Measurements from ENCODE around the gene NIF3L1.

The NIF3L1 gene

DNA sequence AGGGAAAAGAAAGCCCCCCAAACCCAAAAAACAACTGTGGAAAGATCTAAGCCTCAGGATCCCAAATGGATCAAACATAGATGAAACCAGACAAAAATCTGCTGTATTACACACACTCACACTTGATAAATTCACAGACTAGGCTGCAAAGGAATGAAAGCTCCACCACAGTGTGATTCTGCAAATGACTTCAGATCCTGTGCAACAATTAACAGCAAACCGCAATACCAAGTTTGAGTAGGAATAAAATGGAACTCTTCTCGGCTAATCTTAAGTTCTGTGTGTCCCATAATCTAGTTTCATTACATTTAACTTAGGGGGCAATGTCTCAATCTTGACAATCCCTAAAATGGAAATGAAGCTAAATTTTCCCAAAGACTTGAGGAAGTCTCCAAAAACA, 36.6 kb upstream of the NIF3L1 start:
- Histone ChIP-seq H3K36me3 (ENCODE audit: control insufficient read depth in 2 of 2, insufficient read depth in 2 of 2, low read length in 2 of 2) (peaks cover 55 to 58% of the 10 kb centered on the region in 2 donors), H3K9ac (ENCODE audit: low read length in 2 of 2) (no peak overlapping the region), H3K27me3 (ENCODE audit: control insufficient read depth in 1 of 2, insufficient read depth in 2 of 2, low read length in 2 of 2) (no peaks in the 10 kb centered on the region), H3K9me3 (ENCODE audit: control insufficient read depth in 2 of 2, low read length in 2 of 2) (no peaks in the 10 kb centered on the region), H3K27ac (ENCODE audit: low read length) (no peak overlapping the region), H3K4me3 (ENCODE audit: low read length in 2 of 2) (no peak overlapping the region), H3K4me1 (ENCODE audit: control insufficient read depth, insufficient read depth, low read length) (no peaks in the 10 kb centered on the region)

DNA sequence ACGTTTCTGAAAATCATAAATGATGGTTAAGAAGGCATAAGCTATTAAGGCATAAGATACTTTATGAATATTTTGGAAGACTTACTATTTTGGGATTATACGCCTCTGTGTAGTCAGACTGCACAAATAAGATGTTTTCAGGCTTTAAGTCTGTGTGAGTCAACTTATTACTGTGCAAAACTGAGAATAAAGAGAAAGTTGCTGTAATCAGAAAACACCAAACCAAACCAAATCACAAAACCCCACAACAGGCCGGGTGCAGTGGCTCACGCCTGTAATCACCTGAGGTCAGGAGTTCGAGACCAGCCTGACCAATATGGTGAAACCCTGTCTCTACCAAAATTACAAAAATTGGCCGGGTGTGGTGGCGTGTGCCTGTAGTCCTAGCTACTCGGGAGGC, 32.4 kb upstream of the NIF3L1 start:
- Histone ChIP-seq H3K36me3 (ENCODE audit: control insufficient read depth in 2 of 2, insufficient read depth in 2 of 2, low read length in 2 of 2) (peaks cover 57 to 66% of the 10 kb centered on the region in 2 donors), H3K27ac (ENCODE audit: low read length) (no peak overlapping the region), H3K4me3 (ENCODE audit: low read length in 2 of 2) (no peak overlapping the region), H3K27me3 (ENCODE audit: control insufficient read depth in 1 of 2, insufficient read depth in 2 of 2, low read length in 2 of 2) (no peaks in the 10 kb centered on the region), H3K9me3 (ENCODE audit: control insufficient read depth in 2 of 2, low read length in 2 of 2) (no peaks in the 10 kb centered on the region), H3K9ac (ENCODE audit: low read length in 2 of 2) (no peak overlapping the region), H3K4me1 (ENCODE audit: control insufficient read depth, insufficient read depth, low read length) (peaks cover 7% of the 10 kb centered on the region)

DNA sequence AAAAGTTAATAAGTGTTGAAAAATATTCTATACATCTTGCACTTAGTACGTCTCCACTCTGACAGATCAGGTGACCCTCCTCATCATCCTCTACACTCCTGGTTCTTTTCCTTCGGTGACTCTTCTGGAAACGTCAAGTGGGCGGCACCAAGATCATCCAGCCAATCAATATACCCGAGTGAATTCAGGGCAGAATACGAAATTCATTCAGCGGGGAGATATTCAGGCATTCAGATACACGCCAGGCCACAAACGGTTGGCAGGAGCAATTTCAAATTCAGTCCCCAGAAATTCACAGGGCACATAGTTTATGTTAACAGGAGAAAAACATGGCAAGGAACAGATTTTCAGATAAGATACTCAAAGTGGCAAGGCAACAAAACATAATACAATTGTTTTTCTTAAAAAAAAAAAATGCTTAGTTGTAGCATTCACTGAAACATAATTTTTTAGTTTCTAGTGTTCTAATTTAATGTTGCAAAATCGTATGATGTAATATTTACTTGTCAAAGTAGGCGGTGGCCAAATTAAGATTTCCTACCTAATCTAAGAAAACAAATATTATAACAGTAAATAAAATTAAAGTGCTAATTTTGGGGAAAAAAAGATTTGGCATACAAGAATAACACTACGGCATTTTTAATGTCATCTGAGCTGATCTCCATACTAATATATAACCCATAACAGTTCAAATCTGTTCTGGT, 28.9 kb upstream of the NIF3L1 start:
- H3K4me1 ChIP-seq (ENCODE audit: control insufficient read depth, insufficient read depth, low read length) = peaks cover 9% of the 10 kb centered on the region
- no peak overlapping the region for H3K27ac ChIP-seq (ENCODE audit: low read length)
- H3K36me3 ChIP-seq (ENCODE audit: control insufficient read depth in 2 of 2, insufficient read depth in 2 of 2, low read length in 2 of 2) = peaks cover 26 to 36% of the 10 kb centered on the region in 2 donors
- H3K27me3 ChIP-seq (ENCODE audit: control insufficient read depth in 1 of 2, insufficient read depth in 2 of 2, low read length in 2 of 2) = no peaks in the 10 kb centered on the region
- no peak overlapping the region for H3K9ac ChIP-seq (ENCODE audit: low read length in 2 of 2)
- H3K4me3 ChIP-seq (ENCODE audit: low read length in 2 of 2) = peak overlapping the region; percentile 50 to 64
- no peaks in the 10 kb centered on the region for H3K9me3 ChIP-seq (ENCODE audit: control insufficient read depth in 2 of 2, low read length in 2 of 2)

DNA sequence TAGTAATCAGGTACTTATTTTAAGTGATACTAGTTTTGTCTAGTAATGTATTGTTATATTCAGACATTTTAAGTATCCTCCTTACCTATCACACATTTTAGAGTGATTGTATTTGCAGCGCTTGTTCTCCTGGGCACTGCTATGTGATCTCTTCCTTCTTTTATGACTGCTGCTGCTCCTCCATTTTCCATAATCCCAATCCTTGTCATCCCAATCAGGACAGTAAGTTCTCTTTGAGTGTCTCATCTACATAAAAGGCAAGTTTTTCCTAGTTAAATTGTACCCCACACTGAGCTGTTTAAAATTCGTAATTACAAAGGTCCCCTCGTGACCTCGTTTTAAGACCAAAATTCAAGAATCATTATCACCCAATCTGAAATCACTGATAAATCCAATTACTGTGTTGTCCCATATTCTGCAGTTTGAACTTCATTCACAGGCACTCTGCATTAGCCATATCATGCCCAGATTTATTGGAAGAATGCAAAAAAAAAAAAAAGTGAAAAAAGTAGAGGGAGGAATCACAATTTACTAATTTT, 27.5 kb upstream of the NIF3L1 start:
- no peaks in the 10 kb centered on the region for H3K9me3 ChIP-seq (ENCODE audit: control insufficient read depth in 2 of 2, low read length in 2 of 2)
- H3K27me3 ChIP-seq (ENCODE audit: control insufficient read depth in 1 of 2, insufficient read depth in 2 of 2, low read length in 2 of 2) = no peaks in the 10 kb centered on the region
- H3K4me1 ChIP-seq (ENCODE audit: control insufficient read depth, insufficient read depth, low read length) = peaks cover 9% of the 10 kb centered on the region
- H3K27ac ChIP-seq (ENCODE audit: low read length) = no peak overlapping the region
- peak overlapping the region; percentile 97 to 99 for H3K4me3 ChIP-seq (ENCODE audit: low read length in 2 of 2)
- peaks cover 18 to 29% of the 10 kb centered on the region in 2 donors for H3K36me3 ChIP-seq (ENCODE audit: control insufficient read depth in 2 of 2, insufficient read depth in 2 of 2, low read length in 2 of 2)
- peak overlapping the region; percentile 37 to 100 for H3K9ac ChIP-seq (ENCODE audit: low read length in 2 of 2)

DNA sequence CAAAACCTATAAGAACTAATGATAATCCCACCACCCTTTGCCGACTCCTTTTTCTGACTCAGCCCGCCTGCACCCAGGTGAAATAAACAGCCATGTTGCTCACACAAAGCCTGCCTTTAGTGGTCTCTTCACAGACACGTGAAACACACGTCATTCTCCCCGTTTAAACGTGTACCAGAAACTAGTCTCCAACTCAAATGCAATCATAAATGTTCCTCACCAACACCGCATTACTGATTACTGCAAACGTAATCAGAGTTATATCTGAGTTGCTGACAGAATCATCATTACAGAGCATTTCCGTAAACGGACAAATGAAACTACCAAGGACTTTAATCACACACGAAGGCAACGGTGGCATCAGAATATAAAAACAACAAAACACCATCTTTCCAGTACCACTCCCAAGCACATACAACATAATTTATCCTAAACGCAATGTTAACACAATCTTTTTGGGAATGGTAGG, 26.6 kb upstream of the NIF3L1 start:
- Histone ChIP-seq H3K9me3 (ENCODE audit: control insufficient read depth in 2 of 2, low read length in 2 of 2) (no peaks in the 10 kb centered on the region), H3K4me1 (ENCODE audit: control insufficient read depth, insufficient read depth, low read length) (peaks cover 13% of the 10 kb centered on the region), H3K27me3 (ENCODE audit: control insufficient read depth in 1 of 2, insufficient read depth in 2 of 2, low read length in 2 of 2) (no peaks in the 10 kb centered on the region), H3K27ac (ENCODE audit: low read length) (peak overlapping the region; percentile 100), H3K4me3 (ENCODE audit: low read length in 2 of 2) (peak overlapping the region; percentile 97 to 99), H3K9ac (ENCODE audit: low read length in 2 of 2) (peak overlapping the region; percentile 100), H3K36me3 (ENCODE audit: control insufficient read depth in 2 of 2, insufficient read depth in 2 of 2, low read length in 2 of 2) (peaks cover 11 to 20% of the 10 kb centered on the region in 2 donors)

DNA sequence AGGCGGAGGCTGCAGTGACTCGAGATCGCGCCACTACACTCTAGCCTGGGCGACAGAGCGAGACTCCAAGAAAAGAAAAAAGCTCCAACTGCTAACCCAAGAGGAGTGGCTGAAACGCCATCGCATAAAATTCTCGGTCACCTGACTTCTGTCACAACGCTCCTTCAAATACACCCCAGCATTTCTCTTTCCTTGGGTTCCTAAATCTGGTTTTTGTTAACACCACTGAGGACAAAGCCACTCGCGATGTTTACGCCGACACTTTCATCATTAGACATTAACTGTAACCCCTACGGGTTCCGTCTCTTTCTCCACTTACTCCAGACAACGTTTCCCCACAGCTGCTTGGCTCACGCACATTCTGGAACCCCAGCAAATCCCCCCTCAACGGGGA, 25.4 kb upstream of the NIF3L1 start:
- Histone ChIP-seq H3K36me3 (ENCODE audit: control insufficient read depth in 2 of 2, insufficient read depth in 2 of 2, low read length in 2 of 2) (peaks cover 0 to 8% of the 10 kb centered on the region in 2 donors), H3K27ac (ENCODE audit: low read length) (peak overlapping the region; percentile 100), H3K9me3 (ENCODE audit: control insufficient read depth in 2 of 2, low read length in 2 of 2) (no peaks in the 10 kb centered on the region), H3K27me3 (ENCODE audit: control insufficient read depth in 1 of 2, insufficient read depth in 2 of 2, low read length in 2 of 2) (no peaks in the 10 kb centered on the region), H3K4me1 (ENCODE audit: control insufficient read depth, insufficient read depth, low read length) (peaks cover 13% of the 10 kb centered on the region), H3K9ac (ENCODE audit: low read length in 2 of 2) (peak overlapping the region; percentile 100), H3K4me3 (ENCODE audit: low read length in 2 of 2) (peak overlapping the region; percentile 97 to 99)

DNA sequence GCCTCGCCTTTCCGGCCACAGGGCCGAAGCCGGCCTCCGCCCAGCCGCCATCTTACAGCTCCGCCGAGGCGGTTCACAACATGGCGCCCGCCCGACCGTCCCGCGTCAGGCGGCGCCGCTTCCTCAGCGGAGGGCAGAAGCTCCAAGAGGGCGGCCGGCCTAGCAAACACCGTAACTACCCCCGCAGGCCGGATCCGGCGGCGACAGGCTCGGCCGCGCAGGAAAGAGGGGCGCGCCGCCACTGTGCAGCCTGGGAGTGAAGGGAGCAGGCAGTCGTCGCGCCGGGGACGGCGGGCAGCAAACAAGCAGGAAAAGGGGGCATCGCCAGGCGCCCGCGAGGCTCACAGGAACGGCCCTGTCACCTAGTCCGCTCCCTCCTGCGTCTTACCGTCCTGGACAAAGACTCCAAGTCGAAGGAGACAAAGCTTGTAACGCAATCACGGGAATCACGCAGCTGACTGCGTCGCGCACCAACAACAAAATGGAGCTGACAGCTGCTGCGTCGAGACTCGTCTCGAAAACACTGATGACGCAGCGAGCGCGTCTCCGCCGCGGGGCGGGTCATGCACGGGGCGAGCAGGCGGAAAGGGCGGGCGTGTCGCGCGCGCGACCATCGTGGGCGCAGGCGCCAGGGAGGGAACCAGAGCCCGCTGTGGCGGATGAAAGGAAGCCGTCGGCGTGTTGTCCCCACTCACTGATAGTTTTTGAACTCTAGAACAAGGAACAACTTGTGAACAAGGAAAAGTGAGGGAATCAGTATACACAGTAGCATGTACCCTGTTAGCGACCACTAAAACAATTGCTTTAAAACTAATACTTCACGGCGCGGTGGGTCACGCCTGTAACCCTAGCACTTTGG, 24.8 kb upstream of the NIF3L1 start, which contains the start of gene CLK1:
Gene CLK1, minus strand, starts transcription at position 483 of the 859 bp plus-strand sequence. CDS start 2,796 bp downstream, outside the sequence.
- Histone ChIP-seq H3K27me3 (ENCODE audit: control insufficient read depth in 1 of 2, insufficient read depth in 2 of 2, low read length in 2 of 2) (no peaks in the 10 kb centered on the region), H3K9ac (ENCODE audit: low read length in 2 of 2) (peak within 1 kb of the TSS; percentile 100), H3K4me1 (ENCODE audit: control insufficient read depth, insufficient read depth, low read length) (peaks cover 9% of the 10 kb centered on the region), H3K4me3 (ENCODE audit: low read length in 2 of 2) (peak within 1 kb of the TSS; percentile 97 to 99), H3K36me3 (ENCODE audit: control insufficient read depth in 2 of 2, insufficient read depth in 2 of 2, low read length in 2 of 2) (peaks cover 0 to 2% of the 10 kb centered on the region in 2 donors), H3K27ac (ENCODE audit: low read length) (peak within 1 kb of the TSS; percentile 100), H3K9me3 (ENCODE audit: control insufficient read depth in 2 of 2, low read length in 2 of 2) (no peaks in the 10 kb centered on the region)

DNA sequence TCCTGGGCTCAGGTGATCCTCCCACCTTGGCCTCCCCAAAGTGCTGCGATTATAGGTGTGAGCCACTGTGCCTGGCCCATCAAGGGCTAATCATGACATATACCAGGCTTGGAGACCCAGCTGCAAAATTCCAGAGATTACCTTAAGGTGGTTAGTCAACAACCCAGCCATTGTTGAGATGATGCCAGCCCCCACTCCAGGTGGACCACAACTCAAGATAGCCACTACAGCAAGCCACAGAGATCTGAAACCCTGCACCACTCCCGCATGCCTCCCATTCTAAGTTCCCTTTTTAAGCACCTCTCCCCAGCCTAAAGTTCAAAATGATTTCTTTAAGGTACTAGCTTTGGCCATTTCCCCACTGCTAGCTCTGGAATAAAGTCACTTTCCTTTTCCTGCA, 20.2 kb upstream of the NIF3L1 start:
- no peak overlapping the region for H3K9ac ChIP-seq (ENCODE audit: low read length in 2 of 2)
- peaks cover 6% of the 10 kb centered on the region for H3K4me1 ChIP-seq (ENCODE audit: control insufficient read depth, insufficient read depth, low read length)
- no peaks in the 10 kb centered on the region for H3K27me3 ChIP-seq (ENCODE audit: control insufficient read depth in 1 of 2, insufficient read depth in 2 of 2, low read length in 2 of 2)
- peaks cover 2 to 3% of the 10 kb centered on the region in 2 donors for H3K36me3 ChIP-seq (ENCODE audit: control insufficient read depth in 2 of 2, insufficient read depth in 2 of 2, low read length in 2 of 2)
- no peak overlapping the region for H3K27ac ChIP-seq (ENCODE audit: low read length)
- H3K9me3 ChIP-seq (ENCODE audit: control insufficient read depth in 2 of 2, low read length in 2 of 2) = no peaks in the 10 kb centered on the region
- H3K4me3 ChIP-seq (ENCODE audit: low read length in 2 of 2) = no peak overlapping the region

DNA sequence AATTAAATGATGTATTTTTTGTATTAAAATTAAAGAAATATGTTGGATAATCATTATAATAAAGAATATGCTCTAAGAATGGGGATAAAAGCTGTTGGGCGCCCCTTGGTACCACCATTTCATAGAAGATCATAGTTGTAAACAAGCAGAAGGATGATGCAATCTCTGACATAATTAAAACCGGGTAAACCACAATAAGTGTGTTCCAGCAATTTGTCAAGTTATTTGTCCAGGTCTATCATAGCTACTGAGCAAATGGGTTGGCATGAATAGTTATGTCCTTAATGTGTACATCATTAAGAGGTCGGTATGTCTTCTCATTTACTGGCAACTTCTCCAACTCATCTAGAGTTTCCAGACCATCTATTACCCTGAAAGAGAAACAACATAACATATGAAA, 18.0 kb upstream of the NIF3L1 start:
- Histone ChIP-seq H3K27me3 (ENCODE audit: control insufficient read depth in 1 of 2, insufficient read depth in 2 of 2, low read length in 2 of 2) (no peaks in the 10 kb centered on the region), H3K27ac (ENCODE audit: low read length) (no peak overlapping the region), H3K36me3 (ENCODE audit: control insufficient read depth in 2 of 2, insufficient read depth in 2 of 2, low read length in 2 of 2) (peaks cover 3 to 10% of the 10 kb centered on the region in 2 donors), H3K9me3 (ENCODE audit: control insufficient read depth in 2 of 2, low read length in 2 of 2) (no peaks in the 10 kb centered on the region), H3K4me3 (ENCODE audit: low read length in 2 of 2) (no peak overlapping the region), H3K9ac (ENCODE audit: low read length in 2 of 2) (no peak overlapping the region), H3K4me1 (ENCODE audit: control insufficient read depth, insufficient read depth, low read length) (peaks cover 3% of the 10 kb centered on the region)

DNA sequence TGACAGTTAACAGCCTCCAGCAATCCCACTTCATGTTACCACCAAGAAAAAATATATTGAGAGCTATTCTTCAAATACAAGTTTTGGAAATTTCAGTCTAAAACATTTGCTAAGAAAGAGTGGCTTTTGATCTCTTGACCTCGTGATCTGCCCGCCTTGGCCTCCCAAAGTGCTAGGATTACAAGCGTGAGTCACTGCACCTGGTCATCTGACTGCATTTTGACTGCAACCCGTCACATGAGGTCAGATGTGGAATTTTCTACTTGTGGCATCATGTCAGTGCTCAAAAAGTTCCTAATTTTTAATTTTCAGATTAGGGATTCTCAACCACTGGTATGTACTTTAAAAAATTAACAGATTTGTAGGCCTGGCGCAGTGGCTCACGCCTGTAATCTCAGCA, 15.6 kb upstream of the NIF3L1 start:
- Histone ChIP-seq H3K9ac (ENCODE audit: low read length in 2 of 2) (no peak overlapping the region), H3K36me3 (ENCODE audit: control insufficient read depth in 2 of 2, insufficient read depth in 2 of 2, low read length in 2 of 2) (peaks cover 3 to 18% of the 10 kb centered on the region in 2 donors), H3K4me1 (ENCODE audit: control insufficient read depth, insufficient read depth, low read length) (no peaks in the 10 kb centered on the region), H3K4me3 (ENCODE audit: low read length in 2 of 2) (no peak overlapping the region), H3K27me3 (ENCODE audit: control insufficient read depth in 1 of 2, insufficient read depth in 2 of 2, low read length in 2 of 2) (no peaks in the 10 kb centered on the region), H3K9me3 (ENCODE audit: control insufficient read depth in 2 of 2, low read length in 2 of 2) (no peaks in the 10 kb centered on the region), H3K27ac (ENCODE audit: low read length) (no peak overlapping the region)

Data from stomach smooth muscle (tissue), 2 donors.